Medulla oblongata (tissue), 1 donor: Measurements from ENCODE around the gene TTLL13.

Experiments
- DNase-seq: peaks from one replicate; pipeline ENCODE4 v3.0.0-alpha.2; 2015; ENCODE audit errors: extremely low spot score

The TTLL13 gene, protein sequence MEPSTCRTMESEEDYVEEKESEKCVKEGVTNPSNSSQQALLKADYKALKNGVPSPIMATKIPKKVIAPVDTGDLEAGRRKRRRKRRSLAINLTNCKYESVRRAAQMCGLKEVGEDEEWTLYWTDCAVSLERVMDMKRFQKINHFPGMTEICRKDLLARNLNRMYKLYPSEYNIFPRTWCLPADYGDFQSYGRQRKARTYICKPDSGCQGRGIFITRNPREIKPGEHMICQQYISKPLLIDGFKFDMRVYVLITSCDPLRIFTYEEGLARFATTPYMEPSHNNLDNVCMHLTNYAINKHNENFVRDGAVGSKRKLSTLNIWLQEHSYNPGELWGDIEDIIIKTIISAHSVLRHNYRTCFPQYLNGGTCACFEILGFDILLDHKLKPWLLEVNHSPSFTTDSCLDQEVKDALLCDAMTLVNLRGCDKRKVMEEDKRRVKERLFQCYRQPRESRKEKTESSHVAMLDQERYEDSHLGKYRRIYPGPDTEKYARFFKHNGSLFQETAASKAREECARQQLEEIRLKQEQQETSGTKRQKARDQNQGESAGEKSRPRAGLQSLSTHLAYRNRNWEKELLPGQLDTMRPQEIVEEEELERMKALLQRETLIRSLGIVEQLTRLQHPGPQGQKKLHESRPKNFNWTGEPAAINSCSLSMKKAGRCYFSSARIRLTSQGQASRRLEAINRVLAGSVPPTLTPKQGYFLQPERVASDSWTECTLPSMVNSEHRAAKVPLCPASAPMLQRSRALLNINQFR

DNA sequence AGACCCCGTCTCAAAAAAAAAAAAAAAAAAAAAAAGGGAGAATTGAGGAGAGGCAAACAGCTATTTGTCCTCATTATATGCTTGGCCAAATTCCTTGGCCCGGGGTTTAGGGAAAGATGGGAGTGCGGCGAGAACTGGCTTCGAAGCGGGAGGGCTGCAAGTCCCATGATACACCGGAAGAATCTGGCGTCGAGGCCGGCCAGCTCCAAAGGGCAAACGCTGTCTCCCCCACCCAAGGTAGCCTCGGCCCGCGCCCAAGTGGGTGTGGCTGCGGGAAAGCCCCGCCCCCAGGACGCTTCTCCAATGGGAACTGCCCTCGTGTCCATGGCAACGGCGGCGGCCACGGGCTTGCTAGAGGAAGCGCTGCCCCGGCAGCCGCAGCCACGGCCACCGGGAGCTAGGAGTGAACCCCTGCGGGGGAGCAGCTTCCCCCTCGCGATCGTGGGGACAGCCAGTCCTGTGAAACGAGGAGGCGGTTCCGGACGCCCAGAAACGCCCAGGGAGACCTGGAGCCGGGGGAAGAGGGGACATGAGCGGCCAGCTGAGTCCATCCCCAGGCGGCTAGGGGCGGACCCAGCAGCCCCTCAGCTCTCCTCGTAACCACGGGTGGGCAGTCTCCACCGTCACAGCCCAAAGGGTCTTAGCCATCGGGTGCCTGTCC lies at the start of gene TTLL13:
Gene TTLL13, plus strand, starts transcription at position 354 of the 661 bp plus-strand sequence. CDS start 1,075 bp downstream, outside the sequence.
- DNase-seq, result peak; percentile 84

- peak; percentile 48 for DNase-seq
Measured at GRCh38 chr15:90200534-90201129, 48.7 kb upstream of the TTLL13 start.

GRCh38 chr15:90201130-90201943 lies 48.0 kb upstream of the TTLL13 start, which contains the start of gene SEMA4B:
Gene SEMA4B, plus strand, starts transcription at chr15:90201330. Its CDS starts 249 bp downstream, at chr15:90201579.
- DNase-seq, result peak; percentile 84

GRCh38 chr15:90201944-90202375 lies 47.4 kb upstream of the TTLL13 start:
- DNase-seq, result no peak

DNA sequence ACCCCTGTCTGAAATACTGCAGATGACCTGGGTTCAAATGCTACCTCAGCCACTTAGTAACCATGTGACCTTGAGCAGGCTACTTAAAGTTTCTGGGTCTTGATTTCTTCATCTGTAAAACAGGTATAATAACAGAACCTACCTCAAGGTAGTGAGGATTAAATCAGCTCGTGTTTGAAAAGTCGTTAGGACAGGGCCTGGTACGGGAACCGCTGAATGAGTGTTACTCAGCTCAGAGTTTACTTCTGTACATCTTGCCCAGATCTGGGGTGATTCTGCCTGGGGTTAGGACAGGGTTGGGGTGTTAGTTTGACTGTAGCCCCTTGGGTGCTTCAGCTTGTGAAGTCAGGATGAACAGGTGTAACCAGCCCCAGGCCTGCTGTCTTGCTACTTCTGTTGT lies 46.4 kb upstream of the TTLL13 start:
- no peak for DNase-seq

GRCh38 chr15:90203473-90203872 lies 45.9 kb upstream of the TTLL13 start:
- no peak for DNase-seq

DNA sequence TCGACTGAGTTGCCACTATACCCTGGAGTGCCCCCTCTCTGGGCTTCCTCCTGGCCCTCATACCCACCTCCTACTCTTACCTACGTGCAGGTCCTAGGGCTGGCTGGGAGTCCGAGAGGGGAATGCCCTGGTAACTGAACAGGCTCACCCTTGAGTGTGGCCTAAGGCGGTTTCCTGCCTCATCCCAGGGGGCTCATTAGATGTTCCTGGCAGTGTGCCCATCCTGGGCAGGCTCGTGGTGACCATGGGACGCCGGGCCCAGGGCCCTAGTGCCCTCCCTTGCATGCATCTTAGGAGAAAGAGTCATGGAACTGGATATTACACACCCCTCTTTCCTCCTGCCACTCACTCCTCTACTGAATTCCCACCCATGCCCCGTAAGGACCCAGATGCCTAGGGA lies 45.4 kb upstream of the TTLL13 start:
- peak; percentile 43 for DNase-seq

DNA sequence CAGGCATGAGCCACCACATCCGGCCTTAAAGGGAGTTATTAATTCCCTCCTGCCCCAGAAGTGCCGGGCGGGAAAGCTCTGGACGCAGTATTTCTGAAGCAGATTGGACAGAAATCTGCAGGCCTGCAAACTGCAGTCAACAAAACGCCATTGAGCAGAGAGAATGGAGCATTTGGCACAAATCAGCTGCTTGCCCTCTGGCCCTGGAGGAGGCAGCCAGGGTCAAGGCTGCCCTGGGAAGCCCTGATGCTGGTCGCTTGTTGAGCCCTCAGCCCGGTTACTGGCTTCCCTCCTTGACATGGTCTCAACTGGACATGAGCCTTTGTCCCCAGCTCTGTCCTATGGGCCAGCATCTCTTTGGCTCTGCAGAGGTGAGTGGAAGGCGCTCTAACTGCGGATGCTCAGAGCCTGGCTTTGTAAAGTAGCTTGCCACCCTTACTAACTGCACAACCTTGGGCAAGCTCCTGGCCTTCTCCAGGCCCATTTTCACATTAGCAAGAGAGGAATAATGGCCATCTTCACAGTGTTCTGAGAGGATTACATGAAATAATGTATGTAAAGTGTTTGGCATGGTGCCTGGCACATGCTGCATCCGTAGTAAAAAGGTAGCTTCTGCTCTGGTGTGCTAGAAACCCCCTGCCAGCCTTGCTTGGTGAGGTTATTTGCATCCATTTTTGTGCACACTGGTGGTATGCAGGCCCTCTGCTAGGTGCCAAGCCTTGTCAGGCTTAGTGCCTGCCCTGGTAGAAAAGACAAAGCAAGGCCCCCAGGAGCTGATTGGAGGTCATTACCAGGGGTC lies 44.1 kb upstream of the TTLL13 start:
- peak; percentile 39 for DNase-seq

DNA sequence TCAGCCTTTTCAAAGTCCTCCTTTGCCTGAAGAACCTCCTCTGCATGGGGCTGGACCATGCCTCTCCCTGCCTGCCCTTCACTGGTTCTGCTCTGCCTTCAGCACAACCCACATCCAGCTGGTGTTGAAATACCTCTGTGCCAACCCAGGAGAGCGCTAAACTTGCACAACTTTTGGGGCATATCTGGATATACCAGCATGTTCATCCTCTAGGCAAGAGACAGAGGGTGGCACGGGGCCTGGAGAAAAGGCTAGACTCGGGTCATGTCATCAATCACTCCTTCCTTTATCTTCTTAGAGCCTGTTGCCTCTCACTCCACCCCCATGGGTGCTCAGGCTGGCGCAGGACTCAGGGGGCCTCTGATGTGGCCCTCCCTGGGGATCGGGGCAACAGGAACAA lies 43.5 kb upstream of the TTLL13 start:
- no peak for DNase-seq

DNA sequence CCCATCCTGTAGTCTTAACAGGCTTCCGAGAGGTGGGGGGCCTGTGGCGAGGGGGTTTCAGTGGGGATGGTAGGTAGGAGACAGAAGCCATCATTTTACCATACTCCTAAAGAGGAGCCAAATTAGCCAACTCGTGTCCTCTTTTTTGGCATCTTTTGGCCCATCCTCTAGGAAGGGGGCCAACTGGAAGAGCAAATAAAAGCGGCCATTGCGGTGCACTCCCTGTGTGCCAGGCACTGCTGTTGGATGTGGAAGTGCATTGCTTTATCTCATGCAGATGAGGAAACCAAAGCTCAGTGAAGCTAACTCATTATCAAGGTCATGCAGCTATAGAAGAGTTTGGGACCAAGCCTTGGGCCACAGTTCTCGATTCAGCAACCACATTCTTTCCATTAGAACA lies 42.1 kb upstream of the TTLL13 start:
- no peak for DNase-seq

DNA sequence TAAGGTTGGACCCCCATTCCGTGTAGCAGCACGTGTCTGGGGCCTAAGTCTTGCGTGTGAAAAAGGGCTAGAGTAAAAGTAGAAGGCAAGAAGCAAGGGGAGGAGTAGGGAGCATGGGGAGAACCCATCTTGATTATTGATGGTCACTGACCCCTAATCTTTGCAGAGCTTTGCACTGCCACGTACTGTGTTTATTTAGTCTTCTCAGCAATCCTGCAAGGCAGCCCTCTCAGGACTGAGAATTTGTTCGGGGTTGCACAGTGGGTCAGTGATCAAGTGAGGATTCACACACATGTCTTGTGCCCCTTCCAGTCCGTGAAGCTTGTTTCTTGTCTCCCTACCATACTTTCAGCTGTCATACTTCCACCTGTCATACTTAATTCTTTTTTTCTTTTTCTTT lies 41.0 kb upstream of the TTLL13 start:
- DNase-seq, result no peak

- no peak for DNase-seq
Measured at GRCh38 chr15:90209591-90209990, 39.8 kb upstream of the TTLL13 start.

DNA sequence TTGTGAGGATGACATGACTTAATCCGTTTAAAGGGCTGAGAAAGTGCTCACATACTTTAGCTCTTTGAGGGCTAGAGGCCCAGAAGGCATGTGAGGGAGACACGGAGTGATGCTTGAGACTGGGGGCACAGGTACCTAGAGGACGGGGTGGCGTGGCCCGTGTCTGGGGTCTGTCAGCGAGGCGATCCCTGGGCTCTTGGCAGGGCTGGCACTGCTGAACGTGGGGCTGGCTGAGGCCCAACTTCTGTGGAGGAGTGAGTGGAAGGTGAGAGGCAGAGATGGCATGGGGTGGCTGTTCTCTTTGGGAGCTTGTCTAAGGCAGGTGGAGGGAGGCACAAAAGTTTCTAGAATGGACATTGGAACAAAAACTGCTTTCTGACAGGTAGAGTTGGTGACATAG lies 38.8 kb upstream of the TTLL13 start:
- no peak for DNase-seq

DNA sequence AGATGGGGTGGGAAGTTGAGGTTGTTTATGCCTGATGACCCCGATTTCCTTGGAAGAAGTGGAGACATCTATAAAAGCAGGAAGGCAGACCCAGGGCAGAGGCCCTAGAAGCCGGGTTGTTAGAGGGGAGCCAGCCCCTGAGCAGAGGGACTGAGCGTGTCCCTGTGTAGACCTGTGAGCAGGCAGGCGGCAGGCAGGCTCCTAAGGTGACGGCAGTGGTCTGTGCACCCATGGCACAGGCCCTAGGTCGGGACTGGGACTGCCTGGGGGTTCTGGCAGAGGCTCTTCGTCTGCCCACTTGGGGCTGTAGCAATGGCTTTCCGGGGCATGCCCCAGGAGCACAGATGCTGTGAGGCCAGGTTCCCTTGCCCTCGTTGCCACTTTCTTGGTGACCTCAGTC lies 38.3 kb upstream of the TTLL13 start:
- no peak for DNase-seq

DNA sequence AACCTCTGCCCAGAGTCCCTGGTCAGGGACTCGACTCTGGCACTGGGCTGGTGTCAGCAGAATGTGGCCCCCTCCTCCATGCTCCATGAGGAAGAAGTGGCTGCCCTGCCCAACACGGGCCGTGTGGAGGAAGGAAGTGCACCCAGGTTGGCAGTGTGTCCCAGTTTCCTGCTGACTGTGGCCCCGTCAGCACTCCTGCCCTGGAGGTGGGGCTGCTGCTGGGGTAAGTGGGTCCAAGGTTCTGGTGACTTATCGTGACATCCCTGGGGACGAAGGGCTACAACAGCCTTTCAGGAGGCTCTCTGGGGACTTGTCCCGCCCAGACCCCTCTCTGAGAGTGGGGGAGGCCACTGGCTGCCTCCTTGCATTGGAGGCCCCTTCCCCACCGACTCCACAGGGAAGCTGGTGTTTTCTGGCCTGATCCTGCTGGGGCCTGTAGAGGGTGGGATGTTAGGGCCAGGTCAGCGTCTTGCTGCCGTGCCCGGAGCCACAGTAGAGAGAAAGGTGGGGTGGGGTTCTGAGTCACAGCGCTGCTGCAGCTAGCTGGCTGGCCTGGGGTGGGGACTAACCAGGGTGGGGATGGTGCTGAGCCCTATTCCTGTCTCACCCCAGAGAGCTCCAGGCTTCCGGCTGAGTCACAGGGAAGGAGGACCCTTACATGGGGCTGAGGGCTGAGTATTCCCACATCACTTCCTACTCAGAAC lies 37.8 kb upstream of the TTLL13 start:
- no peak for DNase-seq

GRCh38 chr15:90212221-90213098 lies 36.9 kb upstream of the TTLL13 start:
- DNase-seq, result no peak

- no peak for DNase-seq
Measured at GRCh38 chr15:90213122-90213817, 36.1 kb upstream of the TTLL13 start.

GRCh38 chr15:90213818-90214204 lies 35.5 kb upstream of the TTLL13 start:
- DNase-seq, result no peak
